SKM-1 (cell line): Measurements from ENCODE around the gene AKR1B1.

Experiments
- DNase-seq: peaks from one replicate; lab custom pipeline; 2025; ENCODE audit not compliant: unreplicated experiment; lab: John Stamatoyannopoulos, UW

Gene AKR1B1

GRCh38 chr7:134446446-134446845 lies 12.5 kb downstream of the AKR1B1 start:
- no peak for DNase-seq

GRCh38 chr7:134444961-134445315 lies 14.0 kb downstream of the AKR1B1 start:
- no peak for DNase-seq

- peak; percentile 6 for DNase-seq
These were observed 14.5 kb downstream of the AKR1B1 start for GRCh38 chr7:134444198-134444960.

- no peak for DNase-seq
These were observed 15.4 kb downstream of the AKR1B1 start for GRCh38 chr7:134443396-134444070.

GRCh38 chr7:134442441-134443220 lies 16.3 kb downstream of the AKR1B1 start:
- no peak for DNase-seq

- DNase-seq, result no peak
These were observed 17.6 kb downstream of the AKR1B1 start for GRCh38 chr7:134441264-134441663.

GRCh38 chr7:134440476-134440875 lies 18.4 kb downstream of the AKR1B1 start:
- no peak for DNase-seq

GRCh38 chr7:134440067-134440466 lies 18.8 kb downstream of the AKR1B1 start:
- no peak for DNase-seq

GRCh38 chr7:134438946-134439345 lies 20.0 kb downstream of the AKR1B1 start:
- DNase-seq, result no peak

- DNase-seq, result no peak
These were observed 23.6 kb downstream of the AKR1B1 start for GRCh38 chr7:134435161-134435920.

GRCh38 chr7:134434701-134435100 lies 24.2 kb downstream of the AKR1B1 start:
- DNase-seq, result no peak

GRCh38 chr7:134433430-134433829 lies 25.5 kb downstream of the AKR1B1 start:
- no peak for DNase-seq

- DNase-seq, result peak; percentile 79
These were observed 26.4 kb downstream of the AKR1B1 start for GRCh38 chr7:134432296-134433152.

- no peak for DNase-seq
These were observed 27.1 kb downstream of the AKR1B1 start for GRCh38 chr7:134431815-134432214.

- DNase-seq, result no peak
These were observed 29.4 kb downstream of the AKR1B1 start for GRCh38 chr7:134429481-134429880.

- DNase-seq, result no peak
These were observed 30.0 kb downstream of the AKR1B1 start for GRCh38 chr7:134428942-134429341.

- DNase-seq, result no peak
These were observed 31.0 kb downstream of the AKR1B1 start for GRCh38 chr7:134427896-134428295.

- no peak for DNase-seq
These were observed 33.1 kb downstream of the AKR1B1 start for GRCh38 chr7:134425777-134426176.

- DNase-seq, result no peak
These were observed 36.3 kb downstream of the AKR1B1 start for GRCh38 chr7:134422638-134423037.

- DNase-seq, result no peak
These were observed 36.9 kb downstream of the AKR1B1 start for GRCh38 chr7:134422008-134422407.
